Esophagus squamous epithelium (tissue), 4 donors: ENCODE data around the gene GREB1L.

Experiments used
- CTCF ChIP-seq, 6 experiments: fragments of 450-650 bp in 4 of 6; fragments of 200-600 bp in 2 of 6; sonication (generic) in 2 of 6; IDR thresholded peaks; one replicate each; pipeline ENCODE4 v1.5.1; 2016 to 2019; ENCODE audit warnings: antibody characterized with exemption in 6 of 6, mild to moderate bottlenecking in 4 of 6, moderate library complexity in 4 of 6
- POLR2A ChIP-seq, 4 donors: fragments of 450-650 bp; IDR thresholded peaks; one replicate each; pipeline ENCODE4 v1.6.1; 2017; ENCODE audit warnings: antibody characterized with exemption in 4 of 4, mild to moderate bottlenecking in 4 of 4, moderate library complexity in 3 of 4

- TF ChIP-seq POLR2A (IDR thresholded peaks at IDR 0.05): no peak
- no peak for TF ChIP-seq CTCF (IDR thresholded peaks at IDR 0.05)
These were observed 304.4 kb downstream of the GREB1L start for GRCh38 chr18:21546423-21546822.
